Measurements from ENCODE around the gene AUTS2.

The AUTS2 gene

DNA sequence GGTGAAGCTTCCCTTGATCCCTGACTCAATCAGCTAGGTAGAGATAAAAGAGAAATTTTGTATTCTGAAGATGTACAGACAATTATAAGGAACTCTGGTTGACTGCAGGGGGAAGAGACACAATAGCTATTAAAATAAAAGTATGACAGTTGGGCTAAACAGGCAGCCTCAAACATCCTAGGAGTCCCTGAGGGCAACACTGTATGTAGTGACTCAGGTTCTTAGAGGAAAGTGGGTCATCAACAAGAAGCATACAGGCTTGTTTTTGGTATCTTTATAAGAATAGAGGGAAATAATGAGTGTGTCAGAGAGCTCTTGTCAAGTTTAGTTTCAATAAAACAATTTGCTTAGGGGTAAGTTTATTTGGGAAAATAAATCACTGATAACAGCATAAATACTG is 150.3 kb downstream of the AUTS2 start:
- Histone ChIP-seq H3K36me3 (no peaks in the 10 kb centered on the region), H3K4me3 (ENCODE audit: low read depth, low read length) (no peak overlapping the region)

GRCh38 chr7:69749372-69749979 is 151.2 kb downstream of the AUTS2 start:
- no peak overlapping the region for H3K27ac ChIP-seq
- TF ChIP-seq, protein P1, sequence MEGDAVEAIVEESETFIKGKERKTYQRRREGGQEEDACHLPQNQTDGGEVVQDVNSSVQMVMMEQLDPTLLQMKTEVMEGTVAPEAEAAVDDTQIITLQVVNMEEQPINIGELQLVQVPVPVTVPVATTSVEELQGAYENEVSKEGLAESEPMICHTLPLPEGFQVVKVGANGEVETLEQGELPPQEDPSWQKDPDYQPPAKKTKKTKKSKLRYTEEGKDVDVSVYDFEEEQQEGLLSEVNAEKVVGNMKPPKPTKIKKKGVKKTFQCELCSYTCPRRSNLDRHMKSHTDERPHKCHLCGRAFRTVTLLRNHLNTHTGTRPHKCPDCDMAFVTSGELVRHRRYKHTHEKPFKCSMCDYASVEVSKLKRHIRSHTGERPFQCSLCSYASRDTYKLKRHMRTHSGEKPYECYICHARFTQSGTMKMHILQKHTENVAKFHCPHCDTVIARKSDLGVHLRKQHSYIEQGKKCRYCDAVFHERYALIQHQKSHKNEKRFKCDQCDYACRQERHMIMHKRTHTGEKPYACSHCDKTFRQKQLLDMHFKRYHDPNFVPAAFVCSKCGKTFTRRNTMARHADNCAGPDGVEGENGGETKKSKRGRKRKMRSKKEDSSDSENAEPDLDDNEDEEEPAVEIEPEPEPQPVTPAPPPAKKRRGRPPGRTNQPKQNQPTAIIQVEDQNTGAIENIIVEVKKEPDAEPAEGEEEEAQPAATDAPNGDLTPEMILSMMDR (IDR thresholded peaks at IDR 0.05; ENCODE audit: low read depth, low read length): no peak
- DNase-seq: no peak

More for the DNA sequence above, 150.3 kb downstream of the AUTS2 start:
- H3K9me3 ChIP-seq (ENCODE audit: severe bottlenecking): no peaks in the 10 kb centered on the region
- no peak for DNase-seq
- H3K27me3 ChIP-seq (ENCODE audit: insufficient read depth, low read depth, severe bottlenecking): no peaks in the 10 kb centered on the region
- TF ChIP-seq, protein P1 (IDR thresholded peaks at IDR 0.05; ENCODE audit: low read depth, low read length): no peak
- no peak overlapping the region for H3K27ac ChIP-seq

GRCh38 chr7:69749994-69750393 is 151.7 kb downstream of the AUTS2 start:
- H3K4me3 ChIP-seq (ENCODE audit: low read depth, low read length): no peak overlapping the region
- H3K36me3 ChIP-seq: no peaks in the 10 kb centered on the region
- no peaks in the 10 kb centered on the region for H3K27me3 ChIP-seq (ENCODE audit: insufficient read depth, low read depth, severe bottlenecking)
- no peaks in the 10 kb centered on the region for H3K9me3 ChIP-seq (ENCODE audit: severe bottlenecking)
- DNase-seq: no peak
- TF ChIP-seq, protein P1 (IDR thresholded peaks at IDR 0.05; ENCODE audit: low read depth, low read length): no peak
- H3K27ac ChIP-seq: no peak overlapping the region

More at GRCh38 chr7:69749372-69749979, 151.2 kb downstream of the AUTS2 start:
- H3K27me3 ChIP-seq (ENCODE audit: insufficient read depth, low read depth, severe bottlenecking): no peaks in the 10 kb centered on the region
- no peaks in the 10 kb centered on the region for H3K36me3 ChIP-seq
- H3K4me3 ChIP-seq (ENCODE audit: low read depth, low read length): no peak overlapping the region
- H3K9me3 ChIP-seq (ENCODE audit: severe bottlenecking): no peaks in the 10 kb centered on the region

DNA sequence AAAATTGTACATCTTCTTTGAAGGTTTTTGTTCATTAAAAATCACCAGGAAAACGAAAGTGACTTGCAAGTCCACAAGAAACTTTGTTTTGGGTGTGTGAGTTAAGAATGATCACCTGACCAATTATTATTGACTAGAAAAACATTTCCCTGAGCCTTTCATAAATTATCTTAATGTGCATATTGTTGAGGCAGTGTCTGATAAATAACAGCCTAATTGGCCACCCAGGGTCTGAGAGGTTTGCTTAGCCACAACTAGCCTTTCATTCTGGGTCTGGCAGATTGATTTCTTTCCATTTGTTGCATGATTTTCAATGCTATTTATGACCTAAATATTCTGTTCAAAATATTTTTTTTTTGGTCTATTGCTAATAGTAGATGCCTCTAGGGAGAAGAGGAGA is 152.8 kb downstream of the AUTS2 start:
- Histone ChIP-seq H3K9me3 (ENCODE audit: severe bottlenecking) (no peaks in the 10 kb centered on the region), H3K27me3 (ENCODE audit: insufficient read depth, low read depth, severe bottlenecking) (no peaks in the 10 kb centered on the region), H3K27ac (no peak overlapping the region), H3K36me3 (no peaks in the 10 kb centered on the region), H3K4me3 (ENCODE audit: low read depth, low read length) (no peak overlapping the region)
- TF ChIP-seq, protein P1 (IDR thresholded peaks at IDR 0.05; ENCODE audit: low read depth, low read length): no peak
- DNase-seq: no peak

DNA sequence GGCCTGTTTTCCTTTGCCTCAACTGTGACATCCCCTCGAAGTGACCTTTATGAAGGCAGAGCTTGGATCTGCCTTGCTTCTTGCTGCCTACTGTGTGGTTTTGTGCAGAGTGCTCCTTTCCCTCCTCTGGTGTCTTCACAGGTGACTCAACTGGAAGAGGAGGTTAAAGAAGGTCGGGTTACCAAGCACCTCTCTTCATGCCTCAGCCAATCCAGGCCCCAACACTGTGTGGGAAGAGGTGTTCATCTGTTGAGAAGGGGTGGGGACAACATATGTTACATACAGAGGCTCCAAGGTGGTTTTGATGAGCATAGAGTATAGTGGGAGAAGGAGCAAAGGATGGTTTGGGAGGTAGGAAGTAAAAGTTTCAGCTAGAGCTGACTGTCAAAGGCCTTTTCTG is 155.7 kb downstream of the AUTS2 start:
- DNase-seq: no peak
- no peak overlapping the region for H3K4me3 ChIP-seq (ENCODE audit: low read depth, low read length)
- no peaks in the 10 kb centered on the region for H3K27me3 ChIP-seq (ENCODE audit: insufficient read depth, low read depth, severe bottlenecking)
- H3K36me3 ChIP-seq: no peaks in the 10 kb centered on the region
- TF ChIP-seq, protein P1 (IDR thresholded peaks at IDR 0.05; ENCODE audit: low read depth, low read length): no peak
- no peaks in the 10 kb centered on the region for H3K9me3 ChIP-seq (ENCODE audit: severe bottlenecking)
- H3K27ac ChIP-seq: no peak overlapping the region

GRCh38 chr7:69754476-69754875 is 156.2 kb downstream of the AUTS2 start:
- H3K9me3 ChIP-seq (ENCODE audit: severe bottlenecking): no peaks in the 10 kb centered on the region
- TF ChIP-seq, protein P1 (IDR thresholded peaks at IDR 0.05; ENCODE audit: low read depth, low read length): no peak
- H3K27me3 ChIP-seq (ENCODE audit: insufficient read depth, low read depth, severe bottlenecking): no peaks in the 10 kb centered on the region
- DNase-seq: no peak
- no peak overlapping the region for H3K4me3 ChIP-seq (ENCODE audit: low read depth, low read length)
- H3K36me3 ChIP-seq: no peaks in the 10 kb centered on the region
- no peak overlapping the region for H3K27ac ChIP-seq
